ENCODE data around the gene NEDD9.

NEDD9 gene

DNA sequence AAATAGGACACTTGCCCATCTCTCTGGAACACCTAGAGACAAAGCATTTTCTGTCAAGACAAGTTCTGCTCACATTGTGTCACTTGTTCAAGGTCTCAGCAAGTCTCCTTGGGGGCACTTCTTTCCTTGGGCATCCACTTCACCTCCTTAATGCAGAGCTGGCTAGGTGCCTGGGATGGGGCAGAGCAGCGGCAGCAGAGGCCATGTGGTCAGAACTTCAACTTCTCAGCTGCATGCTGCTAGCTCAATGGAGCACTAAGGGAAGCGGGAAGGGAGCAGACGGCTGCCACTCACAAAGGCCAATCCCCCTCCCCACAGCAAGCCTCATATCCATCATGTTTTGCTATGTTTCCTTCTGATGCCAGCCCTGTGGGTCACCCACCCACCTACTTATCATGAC lies 31.5 kb downstream of the NEDD9 start:
- no peak overlapping the region for H3K27ac Mint-ChIP-seq
- no peak overlapping the region for H3K4me3 Mint-ChIP-seq
- DNase-seq (ENCODE audit: low spot score in 2 of 2) (no peak), ATAC-seq (ENCODE audit: low read depth) (no peak)
- H3K27me3 Mint-ChIP-seq: no peaks in the 10 kb centered on the region
- H3K36me3 Mint-ChIP-seq: peaks cover 39% of the 10 kb centered on the region
- H3K9me3 Mint-ChIP-seq: no peaks in the 10 kb centered on the region
- H3K4me1 Mint-ChIP-seq: peaks cover 8% of the 10 kb centered on the region

DNA sequence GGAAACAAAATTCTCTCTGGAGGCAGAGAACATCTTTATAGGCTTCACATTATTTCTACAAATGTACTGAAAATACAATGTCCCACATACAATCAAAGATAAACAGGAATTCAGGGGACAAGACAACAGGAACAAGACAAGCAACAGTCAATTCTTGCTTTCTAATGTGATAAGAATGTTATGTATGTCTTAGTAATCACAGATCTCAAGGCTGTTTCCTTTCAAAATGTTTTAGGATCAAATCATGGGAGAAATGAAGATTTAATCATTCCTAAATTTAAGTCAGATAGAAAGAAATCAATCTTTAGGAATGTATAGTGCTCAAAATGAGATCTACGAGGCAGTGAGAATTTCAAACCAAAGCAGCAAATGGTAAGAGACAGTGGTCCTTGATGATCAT lies 32.1 kb downstream of the NEDD9 start:
- Mint-ChIP-seq H3K4me3 (no peak overlapping the region), H3K9me3 (no peaks in the 10 kb centered on the region), H3K36me3 (peaks cover 39% of the 10 kb centered on the region), H3K27ac (peak overlapping the region; percentile 35), H3K4me1 (peaks cover 8% of the 10 kb centered on the region), H3K27me3 (no peaks in the 10 kb centered on the region)
- ATAC-seq (ENCODE audit: low read depth): no peak
- DNase-seq (ENCODE audit: low spot score in 2 of 2): no peak

DNA sequence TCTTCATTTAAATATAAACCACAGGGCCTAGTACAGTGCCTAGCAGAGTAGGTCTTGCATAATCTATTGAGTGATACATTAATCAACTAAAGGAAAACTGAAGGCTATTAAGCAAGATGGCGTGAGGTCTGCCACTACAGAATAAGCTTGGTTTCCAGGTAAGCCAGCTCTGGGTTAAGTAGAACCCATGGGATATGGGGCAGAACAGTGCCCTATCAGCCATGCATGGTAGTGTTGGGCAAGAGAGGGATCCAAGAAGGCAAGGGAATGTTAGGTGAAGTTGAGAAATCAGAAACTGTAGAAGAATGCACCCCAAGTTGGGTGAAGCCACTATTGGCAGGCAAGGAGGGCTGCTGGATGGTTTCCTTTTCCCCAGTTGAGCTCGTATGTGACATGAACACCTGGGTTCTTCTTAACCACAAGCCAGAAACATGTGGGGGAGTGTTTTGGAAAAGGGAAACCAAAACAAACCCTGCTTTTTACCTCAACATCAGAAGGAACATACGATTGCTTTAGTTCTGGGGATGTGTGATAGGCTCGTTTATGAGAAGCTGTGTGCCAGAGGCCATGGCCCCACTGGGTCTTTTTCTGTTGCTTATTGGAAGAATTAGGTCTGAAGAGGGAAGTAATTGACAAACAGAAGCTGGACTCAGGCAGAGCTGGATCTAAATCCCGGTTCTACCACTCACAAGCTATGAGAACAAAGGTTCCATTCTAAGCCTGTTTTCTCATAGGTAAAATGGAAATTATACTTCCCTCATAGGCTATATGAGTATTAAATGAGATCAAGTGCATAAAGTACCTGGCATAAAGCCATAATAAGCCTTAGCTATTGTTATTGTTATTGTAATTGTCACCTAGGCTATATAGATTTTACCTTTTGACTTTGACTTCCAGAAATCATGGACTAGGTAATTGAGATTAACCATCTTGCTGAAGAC lies 33.5 kb downstream of the NEDD9 start:
- H3K27ac Mint-ChIP-seq: peak overlapping the region; percentile 71
- peaks cover 8% of the 10 kb centered on the region for H3K4me1 Mint-ChIP-seq
- peaks cover 36% of the 10 kb centered on the region for H3K36me3 Mint-ChIP-seq
- peak; percentile 48 for ATAC-seq (ENCODE audit: low read depth)
- no peak overlapping the region for H3K4me3 Mint-ChIP-seq
- no peak for DNase-seq (ENCODE audit: low spot score in 2 of 2)
- H3K9me3 Mint-ChIP-seq: no peaks in the 10 kb centered on the region
- no peaks in the 10 kb centered on the region for H3K27me3 Mint-ChIP-seq

DNA sequence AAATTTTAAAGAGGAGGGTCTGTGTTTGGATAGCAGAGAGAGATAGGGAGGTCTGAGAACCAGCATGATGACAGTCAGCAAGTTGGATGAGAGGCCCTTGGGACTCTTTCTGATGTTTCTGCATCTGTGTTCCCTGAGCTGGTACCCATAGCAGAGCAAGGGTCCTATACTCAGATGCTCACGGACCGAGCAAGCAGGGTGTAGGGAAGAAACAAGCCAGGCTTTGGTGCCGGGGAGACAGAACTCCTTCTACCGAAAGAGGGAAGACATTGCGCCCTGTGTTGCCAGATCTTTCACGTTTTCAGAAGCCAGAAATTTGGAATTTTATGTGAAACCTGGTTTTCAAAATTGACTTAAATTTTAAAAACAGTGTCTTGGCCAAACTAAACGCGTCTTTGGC lies 34.6 kb downstream of the NEDD9 start:
- Mint-ChIP-seq H3K36me3 (peaks cover 35% of the 10 kb centered on the region), H3K9me3 (no peaks in the 10 kb centered on the region), H3K4me1 (peaks cover 8% of the 10 kb centered on the region), H3K27ac (peak overlapping the region; percentile 68), H3K4me3 (no peak overlapping the region), H3K27me3 (no peaks in the 10 kb centered on the region)
- ATAC-seq (ENCODE audit: low read depth) (no peak), DNase-seq (ENCODE audit: low spot score in 2 of 2) (no peak)

DNA sequence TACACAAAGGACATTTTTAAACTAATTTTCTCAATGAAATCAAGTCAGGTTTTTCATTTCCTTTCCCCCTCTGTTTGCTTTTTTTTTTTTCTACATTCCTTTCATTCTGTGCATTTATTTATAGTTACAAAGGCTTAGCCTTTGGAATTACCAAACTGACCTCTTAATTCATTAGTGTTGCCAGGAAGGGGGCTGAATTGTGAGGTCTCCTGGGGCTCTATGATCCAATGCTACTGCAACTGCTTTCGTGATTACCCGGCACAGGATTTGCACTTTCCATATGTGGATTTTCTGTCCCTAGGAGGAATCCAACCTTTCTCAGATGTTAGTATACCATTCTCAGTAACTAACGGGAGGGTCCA lies 35.3 kb downstream of the NEDD9 start:
- Mint-ChIP-seq H3K27me3 (no peaks in the 10 kb centered on the region), H3K27ac (peak overlapping the region; percentile 68), H3K4me3 (no peak overlapping the region), H3K4me1 (peaks cover 8% of the 10 kb centered on the region), H3K36me3 (peaks cover 37% of the 10 kb centered on the region), H3K9me3 (no peaks in the 10 kb centered on the region)
- no peak for ATAC-seq (ENCODE audit: low read depth)
- no peak for DNase-seq (ENCODE audit: low spot score in 2 of 2)

DNA sequence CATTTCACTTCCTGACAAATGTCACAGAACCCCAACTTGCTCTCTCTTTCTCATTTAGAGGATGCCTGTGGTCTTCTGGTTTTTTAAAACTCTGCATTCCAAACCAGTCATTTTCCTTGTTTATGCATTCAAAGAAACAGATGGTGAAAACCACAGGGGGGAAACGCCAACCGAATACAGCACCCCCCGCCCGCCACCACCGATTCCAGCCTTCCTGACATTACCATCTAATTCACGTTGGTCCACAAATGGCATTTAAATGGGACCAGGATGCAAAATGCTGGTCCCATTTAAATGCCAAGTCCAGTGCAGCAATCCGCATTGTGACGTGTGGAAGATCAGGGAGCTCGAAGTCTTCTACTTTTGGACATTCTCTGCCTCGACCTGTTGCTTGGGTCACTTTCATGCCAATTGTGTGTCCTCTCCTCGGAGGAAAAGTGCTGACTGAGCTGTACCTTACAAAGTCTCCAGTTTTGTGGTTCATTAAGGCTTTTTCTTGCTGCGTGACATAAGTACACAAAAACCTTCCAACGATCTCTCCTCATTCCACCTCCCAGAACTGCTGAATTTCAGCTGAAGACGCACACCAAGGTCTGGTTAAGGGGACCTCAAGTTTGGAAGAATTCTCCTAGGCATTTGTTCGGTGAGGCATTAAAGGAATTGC lies 35.8 kb downstream of the NEDD9 start:
- H3K27me3 Mint-ChIP-seq: no peaks in the 10 kb centered on the region
- no peak for ATAC-seq (ENCODE audit: low read depth)
- no peak for DNase-seq (ENCODE audit: low spot score in 2 of 2)
- H3K27ac Mint-ChIP-seq: peak overlapping the region; percentile 68
- H3K4me1 Mint-ChIP-seq: peaks cover 8% of the 10 kb centered on the region
- peaks cover 41% of the 10 kb centered on the region for H3K36me3 Mint-ChIP-seq
- H3K4me3 Mint-ChIP-seq: no peak overlapping the region
- no peaks in the 10 kb centered on the region for H3K9me3 Mint-ChIP-seq

DNA sequence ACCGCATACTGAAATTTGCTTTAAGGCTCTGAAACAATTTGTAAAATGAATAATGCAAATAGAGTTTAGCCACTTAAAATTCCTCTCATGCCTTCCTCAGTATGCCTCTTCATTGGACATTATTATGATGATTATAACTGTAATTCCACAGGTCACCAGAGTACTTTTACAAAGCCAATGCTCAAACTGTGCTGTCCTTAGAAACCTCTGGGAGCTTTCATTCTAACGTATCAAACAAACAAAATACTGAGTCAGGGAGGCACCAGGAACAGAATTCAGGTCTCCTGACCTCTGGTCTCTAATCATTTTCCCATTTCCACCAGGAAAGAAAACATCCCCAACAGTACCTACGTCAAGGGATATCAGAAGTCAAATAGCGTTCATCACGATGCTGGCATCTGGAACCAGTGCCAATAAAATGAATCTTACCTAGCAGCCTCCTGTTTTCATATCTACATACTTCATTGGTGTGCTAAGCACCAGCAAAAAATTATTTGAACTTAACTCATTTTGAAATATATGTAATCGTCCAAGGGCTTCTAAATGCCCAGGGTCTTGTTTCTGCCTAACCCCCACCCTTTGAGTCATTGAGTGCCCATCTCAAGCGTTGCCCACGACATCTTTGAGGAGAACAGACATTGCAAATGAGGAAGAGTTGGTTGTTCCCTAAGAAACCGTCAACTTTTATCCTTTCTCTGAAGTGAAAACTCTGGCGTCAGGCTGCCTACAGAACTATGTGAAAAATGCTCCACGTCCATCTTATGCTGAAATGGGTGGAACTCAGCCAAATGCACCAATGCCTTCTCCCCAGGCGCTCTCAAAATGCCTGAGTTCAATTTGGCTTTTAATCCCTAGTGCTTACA lies 37.9 kb downstream of the NEDD9 start:
- H3K9me3 Mint-ChIP-seq: no peaks in the 10 kb centered on the region
- no peak overlapping the region for H3K27ac Mint-ChIP-seq
- peaks cover 39% of the 10 kb centered on the region for H3K36me3 Mint-ChIP-seq
- no peak for ATAC-seq (ENCODE audit: low read depth)
- H3K4me1 Mint-ChIP-seq: peaks cover 3% of the 10 kb centered on the region
- DNase-seq (ENCODE audit: low spot score in 2 of 2): no peak
- no peak overlapping the region for H3K4me3 Mint-ChIP-seq
- no peaks in the 10 kb centered on the region for H3K27me3 Mint-ChIP-seq

DNA sequence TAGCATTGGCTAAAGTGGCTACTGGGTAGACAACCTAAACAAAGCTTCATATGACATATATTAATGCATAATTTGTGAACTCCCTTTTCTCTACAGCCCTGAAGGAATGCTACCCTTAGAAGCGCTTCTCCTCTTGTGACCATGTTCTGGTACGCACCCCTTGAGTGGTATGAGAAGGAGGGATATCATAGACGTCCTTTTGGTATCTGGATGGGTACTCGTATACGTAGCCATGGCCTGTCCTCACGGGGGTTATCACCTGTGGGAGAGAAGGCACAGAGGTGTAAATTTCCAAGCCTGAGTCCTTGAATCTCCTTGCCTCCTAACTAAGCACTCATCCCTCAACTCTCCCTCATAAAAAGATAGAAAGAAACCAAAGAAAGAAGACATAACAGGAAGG lies 39.0 kb downstream of the NEDD9 start:
- no peak for ATAC-seq (ENCODE audit: low read depth)
- Mint-ChIP-seq H3K4me1 (no peaks in the 10 kb centered on the region), H3K9me3 (no peaks in the 10 kb centered on the region), H3K4me3 (no peak overlapping the region), H3K36me3 (peaks cover 36% of the 10 kb centered on the region), H3K27me3 (no peaks in the 10 kb centered on the region), H3K27ac (peak overlapping the region; percentile 19)
- no peak for DNase-seq (ENCODE audit: low spot score in 2 of 2)

DNA sequence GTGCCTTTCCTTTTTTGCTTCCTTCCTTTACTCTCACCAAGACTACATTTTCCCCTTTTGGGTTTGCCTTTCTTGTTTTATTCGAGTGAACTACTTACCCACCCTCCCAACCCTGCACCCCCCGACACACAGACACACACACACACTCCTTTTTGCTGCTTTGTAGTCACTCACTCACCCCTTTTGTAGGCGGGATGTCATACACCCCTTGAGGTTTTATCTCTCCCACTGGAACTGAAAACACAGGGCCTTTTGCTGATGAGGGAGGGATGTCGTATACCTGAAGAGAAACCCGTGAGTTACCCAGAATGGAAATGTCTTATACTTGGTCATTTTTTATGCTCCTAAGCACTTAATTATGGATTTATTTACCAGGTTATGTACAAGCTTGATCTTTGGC lies 40.3 kb downstream of the NEDD9 start:
- H3K4me1 Mint-ChIP-seq: no peaks in the 10 kb centered on the region
- H3K27me3 Mint-ChIP-seq: no peaks in the 10 kb centered on the region
- DNase-seq (ENCODE audit: low spot score in 2 of 2) (no peak), ATAC-seq (ENCODE audit: low read depth) (no peak)
- H3K4me3 Mint-ChIP-seq: no peak overlapping the region
- no peak overlapping the region for H3K27ac Mint-ChIP-seq
- peaks cover 44% of the 10 kb centered on the region for H3K36me3 Mint-ChIP-seq
- H3K9me3 Mint-ChIP-seq: no peaks in the 10 kb centered on the region

DNA sequence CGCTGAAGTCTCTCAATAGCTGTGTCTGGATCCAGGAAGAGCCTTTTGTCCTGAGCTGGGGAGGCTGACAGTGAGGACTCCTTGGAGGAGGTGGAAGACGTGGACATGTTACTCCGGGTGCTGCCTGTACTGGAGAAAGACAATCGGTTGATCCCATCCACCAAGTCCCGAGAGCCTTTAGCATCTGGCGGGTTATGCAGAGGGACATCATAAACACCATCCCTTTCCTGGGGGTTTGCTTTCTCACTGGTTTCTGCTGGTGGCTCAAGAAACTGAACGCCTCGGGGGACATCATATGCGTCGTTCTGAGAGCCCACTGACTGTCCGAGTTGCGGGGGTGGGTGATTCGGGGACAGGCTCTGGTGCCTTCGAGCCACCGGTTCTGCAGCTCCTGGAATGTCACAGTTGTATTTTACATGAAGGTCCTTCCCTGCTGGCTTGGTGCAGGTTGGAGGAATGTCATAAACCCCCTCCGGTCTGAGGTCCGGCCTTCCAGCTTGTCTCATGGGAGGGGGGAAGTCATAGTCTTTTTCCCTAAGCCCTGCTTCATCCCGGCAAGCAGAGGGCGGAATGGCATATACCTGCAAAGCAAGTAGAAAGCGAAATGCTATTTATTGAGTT lies 41.7 kb downstream of the NEDD9 start:
- DNase-seq (ENCODE audit: low spot score in 2 of 2) (no peak), ATAC-seq (ENCODE audit: low read depth) (no peak)
- H3K27me3 Mint-ChIP-seq: no peaks in the 10 kb centered on the region
- H3K9me3 Mint-ChIP-seq: no peaks in the 10 kb centered on the region
- H3K4me1 Mint-ChIP-seq: no peaks in the 10 kb centered on the region
- H3K36me3 Mint-ChIP-seq: peaks cover 41% of the 10 kb centered on the region
- H3K4me3 Mint-ChIP-seq: no peak overlapping the region
- H3K27ac Mint-ChIP-seq: no peak overlapping the region

DNA sequence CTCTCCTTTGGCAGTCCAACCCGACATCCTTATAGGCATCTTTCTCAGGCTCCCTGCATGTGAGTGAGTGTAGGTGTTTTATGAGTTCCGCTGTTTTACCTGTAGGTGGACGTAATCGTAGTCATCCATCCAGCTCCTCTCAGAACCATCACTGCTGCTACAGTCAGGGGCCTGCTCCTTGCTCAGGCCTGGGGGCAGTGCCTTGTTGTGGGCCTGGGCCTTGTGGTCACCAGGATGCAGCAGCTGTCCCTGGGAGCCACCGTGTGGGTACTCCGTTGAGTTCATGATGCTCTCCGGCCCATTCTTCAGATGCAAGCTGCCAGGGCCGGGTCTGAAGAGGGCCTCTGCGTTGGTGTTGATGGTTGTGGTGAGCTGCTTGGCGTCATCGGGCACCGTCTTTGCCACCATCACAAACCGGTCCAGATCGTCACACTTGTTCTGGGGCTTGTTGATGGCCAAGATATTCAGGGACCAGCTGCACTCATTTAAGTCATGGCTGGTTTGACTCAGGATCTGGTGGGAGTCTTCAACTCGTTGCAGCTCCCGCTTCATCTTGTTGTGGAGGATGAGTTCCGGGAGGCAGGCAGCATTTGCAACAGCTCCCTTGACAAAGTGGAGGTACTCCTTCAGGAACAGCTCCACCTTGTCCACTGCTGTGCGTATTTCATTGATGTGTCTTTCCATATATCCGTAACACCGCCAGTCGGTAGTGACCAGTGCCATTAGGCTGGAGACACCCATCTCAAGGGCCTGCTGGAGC lies 42.4 kb downstream of the NEDD9 start:
- no peak overlapping the region for H3K4me3 Mint-ChIP-seq
- peaks cover 46% of the 10 kb centered on the region for H3K36me3 Mint-ChIP-seq

DNA sequence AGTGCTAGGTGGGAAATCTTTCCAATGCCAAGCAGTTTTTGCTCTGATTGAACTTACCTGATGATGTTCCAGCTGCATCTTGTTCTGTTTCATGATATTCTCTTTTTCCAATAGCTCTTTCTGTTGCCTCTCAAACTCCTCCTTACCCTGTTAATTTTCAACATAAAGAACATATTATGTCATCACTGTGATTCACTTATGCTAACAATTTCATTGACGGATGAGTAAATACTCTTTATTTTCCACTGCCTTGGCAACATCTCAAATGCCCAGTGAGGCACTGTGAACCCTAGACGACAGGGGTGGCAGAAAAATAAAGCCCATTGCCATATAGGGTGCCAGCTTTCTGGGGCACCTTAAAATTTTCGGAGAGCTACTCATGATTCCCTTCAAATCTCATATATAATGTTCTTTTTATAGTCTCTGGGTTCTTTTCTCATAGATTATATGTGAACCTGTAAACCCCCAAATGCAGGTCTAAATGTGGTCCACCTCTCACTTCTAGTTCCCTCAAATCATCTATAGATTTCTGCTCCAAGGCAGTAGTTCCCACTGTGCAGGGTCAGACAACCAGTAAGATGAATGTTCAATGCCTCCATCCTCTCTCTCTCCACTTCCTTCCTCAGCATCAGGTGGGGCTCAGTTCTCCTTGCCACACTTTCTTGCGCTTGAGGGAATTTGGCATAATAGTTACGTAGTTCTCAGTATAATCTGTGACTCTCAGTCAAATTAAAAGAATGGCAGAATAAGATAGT lies 44.1 kb downstream of the NEDD9 start:
- H3K9me3 Mint-ChIP-seq: no peaks in the 10 kb centered on the region
- DNase-seq (ENCODE audit: low spot score in 2 of 2) (no peak), ATAC-seq (ENCODE audit: low read depth) (no peak)
- peak overlapping the region; percentile 22 for H3K27ac Mint-ChIP-seq
- H3K4me3 Mint-ChIP-seq: no peak overlapping the region
- H3K27me3 Mint-ChIP-seq: no peaks in the 10 kb centered on the region
- H3K36me3 Mint-ChIP-seq: peaks cover 58% of the 10 kb centered on the region
- no peaks in the 10 kb centered on the region for H3K4me1 Mint-ChIP-seq

More for the DNA sequence above, 42.4 kb downstream of the NEDD9 start:
- Mint-ChIP-seq H3K4me1 (no peaks in the 10 kb centered on the region), H3K27ac (no peak overlapping the region), H3K27me3 (no peaks in the 10 kb centered on the region), H3K9me3 (no peaks in the 10 kb centered on the region)
- ATAC-seq (ENCODE audit: low read depth) (no peak), DNase-seq (ENCODE audit: low spot score in 2 of 2) (no peak)

DNA sequence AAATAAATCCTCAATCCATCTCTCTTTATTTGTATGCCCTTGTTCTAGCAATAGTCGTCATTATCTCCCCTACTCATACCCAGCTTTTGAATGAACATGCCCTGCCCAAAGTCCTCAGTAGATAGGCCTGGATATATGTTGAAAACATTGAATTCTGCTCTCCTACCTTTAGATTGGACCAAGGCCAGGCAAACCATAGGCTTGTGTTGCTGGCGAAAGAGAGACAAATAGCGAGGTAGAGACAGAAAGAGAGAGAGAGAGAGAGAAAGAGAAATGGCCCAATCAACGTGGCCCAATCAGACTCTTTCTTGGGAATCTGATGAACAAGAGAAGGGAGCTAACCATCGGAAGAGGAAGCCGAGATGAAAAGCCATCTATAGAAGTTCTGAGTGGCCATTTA lies 45.2 kb downstream of the NEDD9 start:
- no peak for DNase-seq (ENCODE audit: low spot score in 2 of 2)
- H3K4me1 Mint-ChIP-seq: no peaks in the 10 kb centered on the region
- no peak for ATAC-seq (ENCODE audit: low read depth)

More for the DNA sequence above, 45.2 kb downstream of the NEDD9 start:
- Mint-ChIP-seq H3K4me3 (no peak overlapping the region), H3K27me3 (no peaks in the 10 kb centered on the region), H3K36me3 (peaks cover 59% of the 10 kb centered on the region), H3K27ac (no peak overlapping the region), H3K9me3 (no peaks in the 10 kb centered on the region)
